Measurements from ENCODE around the gene NOTCH4.

NOTCH4 gene

GRCh38 chr6:32184084-32184640, 39.7 kb downstream of the NOTCH4 start, which contains the start of gene AGER:
Gene AGER, minus strand, starts transcription at chr6:32184253. Its CDS starts 31 bp downstream, at chr6:32184222.
- Histone ChIP-seq H3K4me3 (ENCODE audit: low read length) (no peak within 1 kb of the TSS), H3K9me3 (replicated peaks; ENCODE audit: low read length) (no peaks in the 10 kb centered on the region), H3K27me3 (ENCODE audit: control insufficient read depth, insufficient read depth, low read length) (no peaks in the 10 kb centered on the region), H3K4me2 (ENCODE audit: low read length) (no peak within 1 kb of the TSS), H3K4me1 (ENCODE audit: control insufficient read depth, insufficient read depth, low read length) (peaks cover 25% of the 10 kb centered on the region), H3K36me3 (ENCODE audit: insufficient read depth, low read length) (peaks cover 41% of the 10 kb centered on the region), H3K9ac (ENCODE audit: low read depth, low read length) (no peak within 1 kb of the TSS)

GRCh38 chr6:32183483-32184083, 40.3 kb downstream of the NOTCH4 start:
- peaks cover 24% of the 10 kb centered on the region for H3K4me1 ChIP-seq (ENCODE audit: control insufficient read depth, insufficient read depth, low read length)
- no peaks in the 10 kb centered on the region for H3K27me3 ChIP-seq (ENCODE audit: control insufficient read depth, insufficient read depth, low read length)
- no peaks in the 10 kb centered on the region for H3K9me3 ChIP-seq (replicated peaks; ENCODE audit: low read length)
- H3K9ac ChIP-seq (ENCODE audit: low read depth, low read length) = no peak overlapping the region
- H3K4me2 ChIP-seq (ENCODE audit: low read length) = no peak overlapping the region
- H3K4me3 ChIP-seq (ENCODE audit: low read length) = no peak overlapping the region
- peaks cover 41% of the 10 kb centered on the region for H3K36me3 ChIP-seq (ENCODE audit: insufficient read depth, low read length)

GRCh38 chr6:32183030-32183429, 40.8 kb downstream of the NOTCH4 start:
- Histone ChIP-seq H3K4me2 (ENCODE audit: low read length) (no peak overlapping the region), H3K4me1 (ENCODE audit: control insufficient read depth, insufficient read depth, low read length) (peaks cover 20% of the 10 kb centered on the region), H3K36me3 (ENCODE audit: insufficient read depth, low read length) (peaks cover 40% of the 10 kb centered on the region), H3K4me3 (ENCODE audit: low read length) (no peak overlapping the region), H3K27me3 (ENCODE audit: control insufficient read depth, insufficient read depth, low read length) (no peaks in the 10 kb centered on the region), H3K9me3 (replicated peaks; ENCODE audit: low read length) (no peaks in the 10 kb centered on the region), H3K9ac (ENCODE audit: low read depth, low read length) (no peak overlapping the region)

- Histone ChIP-seq H3K27me3 (ENCODE audit: control insufficient read depth, insufficient read depth, low read length) (no peaks in the 10 kb centered on the region), H3K4me2 (ENCODE audit: low read length) (no peak overlapping the region), H3K36me3 (ENCODE audit: insufficient read depth, low read length) (peaks cover 36% of the 10 kb centered on the region), H3K4me1 (ENCODE audit: control insufficient read depth, insufficient read depth, low read length) (peaks cover 15% of the 10 kb centered on the region), H3K9me3 (replicated peaks; ENCODE audit: low read length) (no peaks in the 10 kb centered on the region), H3K4me3 (ENCODE audit: low read length) (no peak overlapping the region), H3K9ac (ENCODE audit: low read depth, low read length) (no peak overlapping the region)
Measured at GRCh38 chr6:32182555-32182981, 41.3 kb downstream of the NOTCH4 start.

GRCh38 chr6:32181915-32182529, 41.8 kb downstream of the NOTCH4 start:
- no peaks in the 10 kb centered on the region for H3K9me3 ChIP-seq (replicated peaks; ENCODE audit: low read length)
- H3K9ac ChIP-seq (ENCODE audit: low read depth, low read length) = no peak overlapping the region
- H3K27me3 ChIP-seq (ENCODE audit: control insufficient read depth, insufficient read depth, low read length) = no peaks in the 10 kb centered on the region
- H3K4me2 ChIP-seq (ENCODE audit: low read length) = no peak overlapping the region
- peaks cover 30% of the 10 kb centered on the region for H3K36me3 ChIP-seq (ENCODE audit: insufficient read depth, low read length)
- H3K4me3 ChIP-seq (ENCODE audit: low read length) = no peak overlapping the region
- H3K4me1 ChIP-seq (ENCODE audit: control insufficient read depth, insufficient read depth, low read length) = peaks cover 17% of the 10 kb centered on the region

GRCh38 chr6:32181148-32181702, 42.6 kb downstream of the NOTCH4 start:
- Histone ChIP-seq H3K27me3 (ENCODE audit: control insufficient read depth, insufficient read depth, low read length) (no peaks in the 10 kb centered on the region), H3K4me1 (ENCODE audit: control insufficient read depth, insufficient read depth, low read length) (peaks cover 25% of the 10 kb centered on the region), H3K9me3 (replicated peaks; ENCODE audit: low read length) (no peaks in the 10 kb centered on the region), H3K36me3 (ENCODE audit: insufficient read depth, low read length) (peaks cover 22% of the 10 kb centered on the region), H3K4me2 (ENCODE audit: low read length) (no peak overlapping the region), H3K4me3 (ENCODE audit: low read length) (no peak overlapping the region), H3K9ac (ENCODE audit: low read depth, low read length) (no peak overlapping the region)

GRCh38 chr6:32179766-32180405, 44.0 kb downstream of the NOTCH4 start:
- Histone ChIP-seq H3K4me2 (ENCODE audit: low read length) (no peak overlapping the region), H3K9me3 (replicated peaks; ENCODE audit: low read length) (no peaks in the 10 kb centered on the region), H3K9ac (ENCODE audit: low read depth, low read length) (no peak overlapping the region), H3K4me3 (ENCODE audit: low read length) (no peak overlapping the region), H3K27me3 (ENCODE audit: control insufficient read depth, insufficient read depth, low read length) (no peaks in the 10 kb centered on the region), H3K4me1 (ENCODE audit: control insufficient read depth, insufficient read depth, low read length) (peaks cover 26% of the 10 kb centered on the region), H3K36me3 (ENCODE audit: insufficient read depth, low read length) (peaks cover 20% of the 10 kb centered on the region)

- Histone ChIP-seq H3K9me3 (replicated peaks; ENCODE audit: low read length) (no peaks in the 10 kb centered on the region), H3K4me1 (ENCODE audit: control insufficient read depth, insufficient read depth, low read length) (peaks cover 32% of the 10 kb centered on the region), H3K9ac (ENCODE audit: low read depth, low read length) (peak overlapping the region; percentile 97), H3K36me3 (ENCODE audit: insufficient read depth, low read length) (peaks cover 14% of the 10 kb centered on the region), H3K4me2 (ENCODE audit: low read length) (peak overlapping the region; percentile 93), H3K27me3 (ENCODE audit: control insufficient read depth, insufficient read depth, low read length) (no peaks in the 10 kb centered on the region), H3K4me3 (ENCODE audit: low read length) (peak overlapping the region; percentile 94)
Measured at GRCh38 chr6:32178547-32179440, 45.1 kb downstream of the NOTCH4 start.

GRCh38 chr6:32177788-32178546, 45.9 kb downstream of the NOTCH4 start, which contains the start of gene RNF5:
Gene RNF5, plus strand, starts transcription at chr6:32178405. Its CDS starts 107 bp downstream, at chr6:32178512.
- Histone ChIP-seq H3K9me3 (replicated peaks; ENCODE audit: low read length) (no peaks in the 10 kb centered on the region), H3K4me2 (ENCODE audit: low read length) (peak within 1 kb of the TSS; percentile 93), H3K36me3 (ENCODE audit: insufficient read depth, low read length) (peaks cover 6% of the 10 kb centered on the region), H3K9ac (ENCODE audit: low read depth, low read length) (peak within 1 kb of the TSS; percentile 97), H3K4me1 (ENCODE audit: control insufficient read depth, insufficient read depth, low read length) (peaks cover 32% of the 10 kb centered on the region), H3K27me3 (ENCODE audit: control insufficient read depth, insufficient read depth, low read length) (no peaks in the 10 kb centered on the region), H3K4me3 (ENCODE audit: low read length) (peak within 1 kb of the TSS; percentile 94)

- Histone ChIP-seq H3K4me3 (ENCODE audit: low read length) (peak overlapping the region; percentile 94), H3K27me3 (ENCODE audit: control insufficient read depth, insufficient read depth, low read length) (no peaks in the 10 kb centered on the region), H3K9me3 (replicated peaks; ENCODE audit: low read length) (no peaks in the 10 kb centered on the region), H3K4me2 (ENCODE audit: low read length) (peak overlapping the region; percentile 85), H3K4me1 (ENCODE audit: control insufficient read depth, insufficient read depth, low read length) (peaks cover 32% of the 10 kb centered on the region), H3K9ac (ENCODE audit: low read depth, low read length) (peak overlapping the region; percentile 97), H3K36me3 (ENCODE audit: insufficient read depth, low read length) (no peaks in the 10 kb centered on the region)
Measured at GRCh38 chr6:32177183-32177787, 46.6 kb downstream of the NOTCH4 start.

Data from skeletal muscle satellite cell (primary cell).